ENCODE measurements around the gene CILP. TPM values are rescaled to one million over a fixed set of nuclear protein-coding genes. Genes with fewer than 3 reads are reported as not detected.

The CILP gene
- total and polyA plus RNA-seq, 2 of the 13 experiments (the other 11 are each of a cell fraction or from before 2014, with no cell fraction given) = 0.03 TPM; not detected in 1

DNA sequence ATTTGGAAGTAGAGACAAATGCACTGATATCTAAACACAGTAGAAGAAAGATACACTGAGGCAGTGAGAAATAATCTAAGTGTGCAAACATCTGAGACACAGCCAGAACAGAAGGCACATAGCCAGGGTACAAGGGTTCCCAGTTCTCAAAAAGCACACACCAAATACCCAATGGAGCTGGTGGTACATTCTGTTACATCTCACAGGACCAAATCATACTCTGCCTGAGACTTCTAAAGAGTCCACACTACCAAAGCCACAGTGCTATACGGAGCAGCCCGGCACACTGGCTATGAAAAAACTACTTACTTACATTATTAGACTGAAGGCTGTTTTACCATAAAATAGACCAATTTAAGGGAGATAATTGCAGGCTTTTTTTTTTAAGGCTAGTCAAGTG, 45.4 kb downstream of the CILP start (continued):
- no peak for TF ChIP-seq HNRNPUL1 (IDR thresholded peaks at IDR 0.05; ENCODE audit: low read depth, low read length)
- TF ChIP-seq CREM (IDR thresholded peaks at IDR 0.05) = no peak
- TF ChIP-seq CREM (CRISPR knock-in tag; IDR thresholded peaks at IDR 0.05) = no peak
- TF ChIP-seq, protein P1, sequence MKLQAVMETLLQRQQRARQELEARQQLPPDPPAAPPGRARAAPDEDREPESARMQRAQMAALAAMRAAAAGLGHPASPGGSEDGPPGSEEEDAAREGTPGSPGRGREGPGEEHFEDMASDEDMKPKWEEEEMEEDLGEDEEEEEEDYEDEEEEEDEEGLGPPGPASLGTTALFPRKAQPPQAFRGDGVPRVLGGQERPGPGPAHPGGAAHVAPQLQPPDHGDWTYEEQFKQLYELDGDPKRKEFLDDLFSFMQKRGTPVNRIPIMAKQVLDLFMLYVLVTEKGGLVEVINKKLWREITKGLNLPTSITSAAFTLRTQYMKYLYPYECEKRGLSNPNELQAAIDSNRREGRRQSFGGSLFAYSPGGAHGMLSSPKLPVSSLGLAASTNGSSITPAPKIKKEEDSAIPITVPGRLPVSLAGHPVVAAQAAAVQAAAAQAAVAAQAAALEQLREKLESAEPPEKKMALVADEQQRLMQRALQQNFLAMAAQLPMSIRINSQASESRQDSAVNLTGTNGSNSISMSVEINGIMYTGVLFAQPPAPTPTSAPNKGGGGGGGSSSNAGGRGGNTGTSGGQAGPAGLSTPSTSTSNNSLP (IDR thresholded peaks at IDR 0.05; ENCODE audit: low read depth, low read length) = no peak
- TF ChIP-seq HOXD1 (CRISPR knock-in tag; IDR thresholded peaks at IDR 0.05) = no peak

DNA sequence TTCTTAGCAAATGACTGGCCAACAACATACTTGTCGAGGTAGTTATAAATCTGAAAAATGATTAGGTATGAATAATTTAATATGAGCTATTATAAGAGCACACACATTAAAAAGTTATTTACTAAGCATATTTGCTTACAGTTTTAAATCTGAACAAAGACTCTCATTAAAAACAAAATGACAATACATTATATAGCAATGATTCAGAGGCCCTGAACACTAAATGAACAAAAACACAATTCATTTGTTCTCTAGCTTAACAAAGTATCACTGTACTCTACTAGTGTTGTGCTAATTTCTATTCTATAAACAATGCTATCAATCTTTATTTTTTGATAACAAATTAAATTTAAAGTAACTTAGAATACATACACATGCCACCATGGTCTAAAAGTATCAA, 47.1 kb downstream of the CILP start:
- ATAC-seq (no peak), FAIRE-seq (no peak), DNase-seq (ENCODE audit: low spot score) (no peak)
- H4K20me1 ChIP-seq (ENCODE audit: insufficient read depth, low read length) = no peaks in the 10 kb centered on the region
- peaks cover 9 to 52% of the 10 kb centered on the region in 2 experiments; a peak in 4 of 5 replicates for H3K36me3 ChIP-seq (replicated peaks in 1 of 2; ENCODE audit: control insufficient read depth in 1 of 2, insufficient read depth in 2 of 2, low read length in 2 of 2)
- no peak overlapping the region for H3K4me3 ChIP-seq (replicated peaks in 1 of 3; ENCODE audit: insufficient read depth in 1 of 3, low read depth in 2 of 3, low read length in 3 of 3)
- POLR2A ChIA-PET = interaction anchor here (1.1 kb wide), 1 partner anchor 141 kb away, joined by 3 read pairs; the partner anchor contains the start of gene RNU5B-1
- no peak overlapping the region for H2AFZ ChIP-seq (ENCODE audit: low read length)
- H3K9me3 ChIP-seq (ENCODE audit: low read length) = no peaks in the 10 kb centered on the region
- H3K27me3 ChIP-seq (ENCODE audit: control insufficient read depth in 1 of 2, insufficient read depth in 2 of 2, low read length in 2 of 2) = no peaks in the 10 kb centered on the region
- no peak for TF ChIP-seq TBL1XR1 (IDR thresholded peaks at IDR 0.05; ENCODE audit: borderline replicate concordance, low read length, partially characterized antibody)
- TF ChIP-seq GLI4 (CRISPR knock-in tag; IDR thresholded peaks at IDR 0.05; ENCODE audit: borderline replicate concordance) = no peak
- TF ChIP-seq, protein P2, sequence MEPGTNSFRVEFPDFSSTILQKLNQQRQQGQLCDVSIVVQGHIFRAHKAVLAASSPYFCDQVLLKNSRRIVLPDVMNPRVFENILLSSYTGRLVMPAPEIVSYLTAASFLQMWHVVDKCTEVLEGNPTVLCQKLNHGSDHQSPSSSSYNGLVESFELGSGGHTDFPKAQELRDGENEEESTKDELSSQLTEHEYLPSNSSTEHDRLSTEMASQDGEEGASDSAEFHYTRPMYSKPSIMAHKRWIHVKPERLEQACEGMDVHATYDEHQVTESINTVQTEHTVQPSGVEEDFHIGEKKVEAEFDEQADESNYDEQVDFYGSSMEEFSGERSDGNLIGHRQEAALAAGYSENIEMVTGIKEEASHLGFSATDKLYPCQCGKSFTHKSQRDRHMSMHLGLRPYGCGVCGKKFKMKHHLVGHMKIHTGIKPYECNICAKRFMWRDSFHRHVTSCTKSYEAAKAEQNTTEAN (CRISPR knock-in tag; conservative IDR thresholded peaks at IDR 0.05) = no peak
- TF ChIP-seq, protein P3, sequence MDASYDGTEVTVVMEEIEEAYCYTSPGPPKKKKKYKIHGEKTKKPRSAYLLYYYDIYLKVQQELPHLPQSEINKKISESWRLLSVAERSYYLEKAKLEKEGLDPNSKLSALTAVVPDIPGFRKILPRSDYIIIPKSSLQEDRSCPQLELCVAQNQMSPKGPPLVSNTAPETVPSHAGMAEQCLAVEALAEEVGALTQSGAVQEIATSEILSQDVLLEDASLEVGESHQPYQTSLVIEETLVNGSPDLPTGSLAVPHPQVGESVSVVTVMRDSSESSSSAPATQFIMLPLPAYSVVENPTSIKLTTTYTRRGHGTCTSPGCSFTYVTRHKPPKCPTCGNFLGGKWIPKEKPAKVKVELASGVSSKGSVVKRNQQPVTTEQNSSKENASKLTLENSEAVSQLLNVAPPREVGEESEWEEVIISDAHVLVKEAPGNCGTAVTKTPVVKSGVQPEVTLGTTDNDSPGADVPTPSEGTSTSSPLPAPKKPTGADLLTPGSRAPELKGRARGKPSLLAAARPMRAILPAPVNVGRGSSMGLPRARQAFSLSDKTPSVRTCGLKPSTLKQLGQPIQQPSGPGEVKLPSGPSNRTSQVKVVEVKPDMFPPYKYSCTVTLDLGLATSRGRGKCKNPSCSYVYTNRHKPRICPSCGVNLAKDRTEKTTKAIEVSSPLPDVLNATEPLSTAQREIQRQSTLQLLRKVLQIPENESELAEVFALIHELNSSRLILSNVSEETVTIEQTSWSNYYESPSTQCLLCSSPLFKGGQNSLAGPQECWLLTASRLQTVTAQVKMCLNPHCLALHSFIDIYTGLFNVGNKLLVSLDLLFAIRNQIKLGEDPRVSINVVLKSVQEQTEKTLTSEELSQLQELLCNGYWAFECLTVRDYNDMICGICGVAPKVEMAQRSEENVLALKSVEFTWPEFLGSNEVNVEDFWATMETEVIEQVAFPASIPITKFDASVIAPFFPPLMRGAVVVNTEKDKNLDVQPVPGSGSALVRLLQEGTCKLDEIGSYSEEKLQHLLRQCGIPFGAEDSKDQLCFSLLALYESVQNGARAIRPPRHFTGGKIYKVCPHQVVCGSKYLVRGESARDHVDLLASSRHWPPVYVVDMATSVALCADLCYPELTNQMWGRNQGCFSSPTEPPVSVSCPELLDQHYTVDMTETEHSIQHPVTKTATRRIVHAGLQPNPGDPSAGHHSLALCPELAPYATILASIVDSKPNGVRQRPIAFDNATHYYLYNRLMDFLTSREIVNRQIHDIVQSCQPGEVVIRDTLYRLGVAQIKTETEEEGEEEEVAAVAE (CRISPR knock-in tag; IDR thresholded peaks at IDR 0.05; ENCODE audit: borderline replicate concordance) = no peak
- no peak for TF ChIP-seq ZNF572 (CRISPR knock-in tag; IDR thresholded peaks at IDR 0.05)
- no peak for TF ChIP-seq HOXA9 (CRISPR knock-in tag; IDR thresholded peaks at IDR 0.05; ENCODE audit: borderline replicate concordance)
- BruUV-seq (replicated peaks) = no TSS peak
- H3K4me2 ChIP-seq (ENCODE audit: low read depth, low read length) = no peak overlapping the region
- H3K79me2 ChIP-seq (ENCODE audit: insufficient read depth, low read length) = no peaks in the 10 kb centered on the region
- in situ Hi-C loops (cut with HindIII; ENCODE audit: extremely low pct_ligation_motif_present, low pct_unique_long_range_greater_than_20kb) = no loop called here
- WGBS (ENCODE audit: low lambda C conversion rate) = 97% methylated on average over 1 of the region's 1 CpG
- no peak overlapping the region for H3K27ac ChIP-seq (ENCODE audit: extremely low read length, insufficient read depth, low read length)
- H3K9ac ChIP-seq (ENCODE audit: insufficient read depth, low read depth, low read length) = no peak overlapping the region
- intact Hi-C loops (cut with micrococcal nuclease; ENCODE audit: unreplicated experiment) = no loop called here
- no peaks in the 10 kb centered on the region for H3K4me1 ChIP-seq (ENCODE audit: insufficient read depth, low read length)
- CTCF ChIA-PET (ENCODE audit: low intra/inter-chr PET ratio, low total read pairs) = no interaction called here
